ENCODE data around the gene POLR2J2. TPM values are rescaled to one million over a fixed set of nuclear protein-coding genes. Genes with fewer than 3 reads are reported as not detected.
"Not testable (repeated sequence)": the region's sequence is repeated elsewhere in the genome, so short reads cannot be mapped to it uniquely, and the experiment has no call there.

Gene POLR2J2
- 10 to 100 TPM in 1 of 2 donors, 1 to 10 TPM in 1; 9.5 to 15.0 TPM for total RNA-seq
- polyA plus RNA-seq (ENCODE audit: insufficient read length in 6 of 6): 1 to 10 TPM; 2.1 to 6.0 (median 3.1) TPM
- long read RNA-seq, donor 1, partial matches to known transcripts: 0 of 1 reads
- long read RNA-seq, donor 1, other reads (novel, unspliced or antisense): 0 of 1 reads
- long read RNA-seq, donor 2, partial matches to known transcripts: 0 of 1 reads
- long read RNA-seq, donor 2, other reads (novel, unspliced or antisense): 0 of 1 reads
- long read RNA-seq, donor 3: 0 reads
- long read RNA-seq, donor 4, partial matches to known transcripts: 0 of 2 reads
- long read RNA-seq, donor 4, other reads (novel, unspliced or antisense): 0 of 2 reads
- long read RNA-seq, donor 5, partial matches to known transcripts: 0 of 1 reads
- long read RNA-seq, donor 5, other reads (novel, unspliced or antisense): 0 of 1 reads
- long read RNA-seq, donor 6, partial matches to known transcripts: 0 of 1 reads
- long read RNA-seq, donor 6, other reads (novel, unspliced or antisense): 0 of 1 reads
- long read RNA-seq, donor 7: 0 reads
- long read RNA-seq, donor 8, partial matches to known transcripts: 0 of 2 reads
- long read RNA-seq, donor 8, other reads (novel, unspliced or antisense): 0 of 2 reads
- long read RNA-seq, donor 9: 0 reads
- long read RNA-seq, donor 10: 0 reads
- long read RNA-seq, donor 11, partial matches to known transcripts: 0 of 1 reads
- long read RNA-seq, donor 11, other reads (novel, unspliced or antisense): 0 of 1 reads
- long read RNA-seq, donor 12, partial matches to known transcripts: 0 of 3 reads
- long read RNA-seq, donor 12, other reads (novel, unspliced or antisense): 0 of 3 reads

GRCh38 chr7:102671166-102671955 lies at the start of gene POLR2J2:
Gene POLR2J2 (minus strand): TSS chr7:102671663. CDS start chr7:102671601, 62 bp downstream.
- H3K36me3 ChIP-seq; H3K4me1 ChIP-seq; H3K27me3 ChIP-seq; H3K27ac ChIP-seq; H3K9me3 ChIP-seq; intact Hi-C loops (cut with DNase I): not testable (repeated sequence)
- peak in 1 of 4 donors; percentile 80 for DNase-seq
- ATAC-seq: peak; percentile 73
- peak within 1 kb of the TSS in 1 of 2 donors; percentile 27 for H3K4me3 ChIP-seq

GRCh38 chr7:102718491-102718890 lies 47.0 kb upstream of the POLR2J2 start:
- H3K27ac ChIP-seq; H3K27me3 ChIP-seq; ATAC-seq; H3K4me1 ChIP-seq; intact Hi-C loops (cut with DNase I); H3K9me3 ChIP-seq; DNase-seq; H3K36me3 ChIP-seq; H3K4me3 ChIP-seq: not testable (repeated sequence)

- DNase-seq; H3K27ac ChIP-seq; H3K4me3 ChIP-seq; intact Hi-C loops (cut with DNase I); H3K36me3 ChIP-seq; H3K9me3 ChIP-seq; H3K4me1 ChIP-seq; H3K27me3 ChIP-seq: not testable (repeated sequence)
- peak; percentile 32 for ATAC-seq
These were observed 44.3 kb upstream of the POLR2J2 start for GRCh38 chr7:102715718-102716117.

- H3K27me3 ChIP-seq; H3K4me1 ChIP-seq; H3K9me3 ChIP-seq; DNase-seq; H3K36me3 ChIP-seq; H3K27ac ChIP-seq; ATAC-seq; H3K4me3 ChIP-seq; intact Hi-C loops (cut with DNase I): not testable (repeated sequence)
These were observed 43.5 kb upstream of the POLR2J2 start for GRCh38 chr7:102714774-102715522.

- ATAC-seq; H3K36me3 ChIP-seq; H3K27ac ChIP-seq; H3K9me3 ChIP-seq; DNase-seq; H3K27me3 ChIP-seq; intact Hi-C loops (cut with DNase I); H3K4me1 ChIP-seq; H3K4me3 ChIP-seq: not testable (repeated sequence)
These were observed 42.2 kb upstream of the POLR2J2 start for GRCh38 chr7:102713691-102714080.

- H3K27ac ChIP-seq, ATAC-seq: not testable (repeated sequence)
These were observed 41.7 kb upstream of the POLR2J2 start for GRCh38 chr7:102713011-102713690.

GRCh38 chr7:102698962-102699750 lies 27.7 kb upstream of the POLR2J2 start:
- H3K4me1 ChIP-seq; intact Hi-C loops (cut with DNase I); H3K36me3 ChIP-seq; H3K4me3 ChIP-seq; H3K27ac ChIP-seq; DNase-seq; ATAC-seq; H3K27me3 ChIP-seq; H3K9me3 ChIP-seq: not testable (repeated sequence)

More at GRCh38 chr7:102713011-102713690, 41.7 kb upstream of the POLR2J2 start:
- H3K36me3 ChIP-seq; intact Hi-C loops (cut with DNase I); DNase-seq; H3K9me3 ChIP-seq; H3K27me3 ChIP-seq; H3K4me3 ChIP-seq; H3K4me1 ChIP-seq: not testable (repeated sequence)

GRCh38 chr7:102697642-102698512 lies 26.4 kb upstream of the POLR2J2 start:
- H3K4me1 ChIP-seq; H3K4me3 ChIP-seq; DNase-seq; H3K36me3 ChIP-seq; H3K27ac ChIP-seq; H3K9me3 ChIP-seq; ATAC-seq; intact Hi-C loops (cut with DNase I); H3K27me3 ChIP-seq: not testable (repeated sequence)

- H3K9me3 ChIP-seq; DNase-seq; H3K4me1 ChIP-seq; H3K4me3 ChIP-seq; H3K27ac ChIP-seq; ATAC-seq; H3K36me3 ChIP-seq; H3K27me3 ChIP-seq; intact Hi-C loops (cut with DNase I): not testable (repeated sequence)
These were observed 24.5 kb upstream of the POLR2J2 start for GRCh38 chr7:102696009-102696408.

- H3K9me3 ChIP-seq; ATAC-seq; DNase-seq; H3K4me1 ChIP-seq; H3K36me3 ChIP-seq; H3K4me3 ChIP-seq; intact Hi-C loops (cut with DNase I); H3K27ac ChIP-seq; H3K27me3 ChIP-seq: not testable (repeated sequence)
These were observed 23.6 kb upstream of the POLR2J2 start for GRCh38 chr7:102695033-102695552.

All from left lung (tissue), 14 donors.